ENCODE measurements around the gene CAMK2N1. TPM values are rescaled to one million over a fixed set of nuclear protein-coding genes. Genes with fewer than 3 reads are reported as not detected.

The CAMK2N1 gene
- total and polyA plus RNA-seq, 2 of the 8 experiments (the other 6 are each of a cell fraction or from before 2014, with no cell fraction given), result 2.3 to 5.6 TPM

- TF ChIP-seq HDAC2 (IDR thresholded peaks at IDR 0.05; ENCODE audit: borderline replicate concordance in 1 of 2, low read depth in 2 of 2, low read length in 2 of 2) (peak in 1 of 2 experiments; percentile 98; a peak in 2 of 4 replicates), RBBP5 (IDR thresholded peaks at IDR 0.05; ENCODE audit: borderline replicate concordance, low read depth, low read length) (peak; percentile 29; the same call in 1 of the 2 replicates), TAF7 (optimal IDR thresholded peaks at IDR 0.05; ENCODE audit: borderline replicate concordance, low read depth, low read length) (no peak), CTBP2 (IDR thresholded peaks at IDR 0.05; ENCODE audit: borderline replicate concordance, insufficient read depth, insufficient read length, low read length) (peak; percentile 71), RNF2 (IDR thresholded peaks at IDR 0.05; ENCODE audit: borderline replicate concordance, low read depth, low read length, missing control alignments, poor library complexity, severe bottlenecking) (no peak), KDM4A (IDR thresholded peaks at IDR 0.05; ENCODE audit: low read depth, low read length, severe bottlenecking) (no peak), SIRT6 (IDR thresholded peaks at IDR 0.05; ENCODE audit: low read length) (no peak), CBX8 (IDR thresholded peaks at IDR 0.05; ENCODE audit: borderline replicate concordance, low read depth, low read length) (no peak), TCF12 (IDR thresholded peaks at IDR 0.05; ENCODE audit: low read depth, low read length) (no peak), NANOG (IDR thresholded peaks at IDR 0.05; ENCODE audit: insufficient read depth, low read depth, low read length, poor library complexity, severe bottlenecking) (no peak), KDM1A (IDR thresholded peaks at IDR 0.05; ENCODE audit: borderline replicate concordance, low read length) (peak; percentile 99), GABPA (IDR thresholded peaks at IDR 0.05; ENCODE audit: borderline replicate concordance, insufficient read depth, low read length) (peak; percentile 74; the same call in 1 of the 2 replicates), ASH2L (IDR thresholded peaks at IDR 0.05; ENCODE audit: low read length) (peak; percentile 60), MAFK (IDR thresholded peaks at IDR 0.05; ENCODE audit: low read depth, low read length) (no peak)
- TF ChIP-seq, protein P1, sequence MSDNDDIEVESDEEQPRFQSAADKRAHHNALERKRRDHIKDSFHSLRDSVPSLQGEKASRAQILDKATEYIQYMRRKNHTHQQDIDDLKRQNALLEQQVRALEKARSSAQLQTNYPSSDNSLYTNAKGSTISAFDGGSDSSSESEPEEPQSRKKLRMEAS (IDR thresholded peaks at IDR 0.05), result no peak
These were observed 9.6 kb downstream of the CAMK2N1 start (continued) for GRCh38 chr1:20476265-20477038.

Measured in H1 (cell line).